Fibroblast of mammary gland (primary cell): Measurements from ENCODE around the gene RAB30.

ENCODE experiments used
- DNase-seq: peaks from one replicate; pipeline ENCODE4 v3.0.0-alpha.2; 2010; ENCODE audit warnings: low read depth
- H3K4me3 ChIP-seq: 2 replicates; pipeline ENCODE4 v1.5.1; 2011; ENCODE audit warnings: low read depth, mild to moderate bottlenecking, low read length, moderate library complexity; ENCODE audit not compliant: control insufficient read depth
- CTCF ChIP-seq: conservative IDR thresholded peaks from 2 replicates; pipeline ENCODE4 v1.5.1; 2011; ENCODE audit warnings: low read depth, low read length, inconsistent platforms; ENCODE audit not compliant: control insufficient read depth, insufficient read depth

The RAB30 gene

DNA sequence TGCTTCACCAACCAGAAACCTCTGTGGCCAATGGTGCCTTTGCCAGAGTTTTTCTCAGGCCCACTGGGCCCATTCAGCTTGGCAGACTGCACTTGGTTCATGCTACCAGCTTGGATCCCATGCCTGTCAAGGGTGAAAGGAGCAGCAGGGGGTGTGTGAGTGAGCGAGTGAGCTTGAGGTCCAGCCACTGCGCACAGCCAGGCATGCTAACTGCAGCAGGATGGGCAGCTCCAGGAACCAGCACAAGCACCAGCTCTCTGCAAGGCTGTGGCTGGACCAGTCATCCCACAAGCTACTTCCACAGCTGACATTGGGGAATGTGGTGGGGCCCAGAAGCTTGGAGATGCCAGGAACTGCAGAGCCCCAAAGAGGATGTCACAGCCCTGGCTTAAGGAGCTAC is 129.3 kb downstream of the RAB30 start:
- no peak for TF ChIP-seq CTCF
- DNase-seq: no peak
- H3K4me3 ChIP-seq: no peak overlapping the region

DNA sequence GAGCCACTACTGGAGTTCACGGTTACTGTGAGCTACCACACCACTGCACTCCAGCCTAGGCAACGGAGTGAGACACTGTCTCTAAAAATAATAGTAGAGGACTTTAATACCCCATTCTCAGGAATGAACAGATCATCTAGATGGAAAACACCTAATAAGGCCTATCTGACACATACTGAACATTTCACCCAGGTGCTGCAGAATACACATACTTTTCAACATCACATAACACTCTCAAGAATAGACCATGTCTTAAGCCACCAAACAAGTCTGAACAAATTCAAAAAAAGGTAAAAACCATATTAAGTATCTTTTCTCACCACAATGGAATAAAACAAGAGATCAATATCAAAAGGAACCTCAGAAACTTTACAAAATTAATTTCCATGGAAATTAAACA is 132.2 kb downstream of the RAB30 start:
- no peak overlapping the region for H3K4me3 ChIP-seq
- TF ChIP-seq CTCF: no peak
- DNase-seq: no peak

- H3K4me3 ChIP-seq: no peak overlapping the region
- TF ChIP-seq CTCF: no peak
- DNase-seq: no peak
These were observed 134.1 kb downstream of the RAB30 start for GRCh38 chr11:82937554-82937953.

DNA sequence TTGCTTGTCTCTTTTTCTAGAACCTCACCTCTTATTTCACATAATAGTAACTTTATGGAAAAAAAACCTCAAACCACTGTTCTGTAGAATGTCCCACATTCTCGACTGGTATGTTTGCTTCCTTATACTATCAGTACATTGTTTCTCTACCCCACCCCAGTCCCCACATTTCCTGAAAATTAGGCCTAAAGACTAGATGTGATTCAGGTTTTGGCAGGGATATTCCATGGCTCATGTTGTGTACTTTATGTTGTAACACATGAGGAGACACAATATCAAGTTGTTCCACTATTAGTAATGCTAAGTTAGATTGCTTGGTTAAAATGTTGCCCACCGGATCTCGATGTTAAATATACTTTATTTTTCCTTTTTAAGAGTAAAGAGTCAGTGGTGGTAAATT is 135.4 kb downstream of the RAB30 start:
- no peak for TF ChIP-seq CTCF
- H3K4me3 ChIP-seq: no peak overlapping the region
- peak; percentile 54 for DNase-seq

- DNase-seq: no peak
- no peak overlapping the region for H3K4me3 ChIP-seq
- TF ChIP-seq CTCF: no peak
These were observed 139.1 kb downstream of the RAB30 start for GRCh38 chr11:82932564-82932963.

DNA sequence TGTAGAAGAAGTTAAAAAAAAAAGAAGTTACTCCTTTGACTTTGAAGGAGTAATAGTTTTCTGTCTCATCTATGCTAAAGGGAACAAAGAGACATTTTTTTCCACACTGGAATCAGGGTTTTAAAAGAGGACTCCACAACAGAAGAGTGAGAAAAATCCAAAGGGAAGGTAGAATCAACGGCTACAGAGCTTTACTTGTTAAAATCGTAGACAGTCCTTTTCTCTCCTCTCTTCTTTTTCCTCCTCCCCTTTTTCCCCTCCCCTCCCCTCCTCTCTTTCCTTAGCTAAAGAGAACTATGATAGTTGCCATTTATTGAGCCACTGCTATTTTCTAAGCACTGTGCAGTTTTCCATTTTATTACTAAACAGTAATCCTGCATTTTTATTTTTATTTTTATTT is 141.0 kb downstream of the RAB30 start:
- DNase-seq: no peak
- no peak overlapping the region for H3K4me3 ChIP-seq
- TF ChIP-seq CTCF: no peak

- TF ChIP-seq CTCF: no peak
- no peak overlapping the region for H3K4me3 ChIP-seq
- DNase-seq: no peak
These were observed 141.5 kb downstream of the RAB30 start for GRCh38 chr11:82930229-82930628.
